Glomerular endothelial cell (primary cell): ENCODE measurements around the gene TAF6. TPM values are rescaled to one million over a fixed set of nuclear protein-coding genes. Genes with fewer than 3 reads are reported as not detected.

Experiments used
- DNase-seq: peaks from one replicate; pipeline ENCODE4 v3.0.0-alpha.2; 2011; ENCODE audit warnings: low read depth, low spot score; ENCODE audit errors: extremely low read depth
- total RNA-seq: library from RNA; depleted of rRNA; stranded (reverse); fragments of >200 nt; gene quantifications from 2 replicates; pipeline ENCODE4 v1.2.3, GENCODE V29; 2015

Gene TAF6
- total RNA-seq, 1 donor from 2014 or later: 71.4 TPM

DNA sequence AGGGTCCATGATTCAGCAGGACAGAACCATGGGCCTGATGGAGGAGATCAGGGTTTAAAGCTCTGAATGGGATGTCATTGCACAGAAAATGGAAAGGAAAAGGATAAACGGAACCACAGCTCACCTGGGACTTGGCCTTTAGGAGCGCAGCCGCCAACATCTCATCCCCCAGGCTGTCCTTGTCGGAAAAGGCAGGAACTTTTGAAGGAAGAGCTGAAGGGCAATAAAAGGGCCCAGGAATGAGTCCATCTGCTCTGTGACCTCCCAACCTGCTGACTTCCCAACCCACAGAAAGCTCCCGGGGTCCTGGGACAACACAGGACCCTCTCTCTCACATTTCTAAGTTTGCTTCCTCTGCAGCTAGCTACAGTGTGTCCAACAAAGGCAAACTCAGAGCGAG, 43.7 kb downstream of the TAF6 start:
- DNase-seq: no peak

DNA sequence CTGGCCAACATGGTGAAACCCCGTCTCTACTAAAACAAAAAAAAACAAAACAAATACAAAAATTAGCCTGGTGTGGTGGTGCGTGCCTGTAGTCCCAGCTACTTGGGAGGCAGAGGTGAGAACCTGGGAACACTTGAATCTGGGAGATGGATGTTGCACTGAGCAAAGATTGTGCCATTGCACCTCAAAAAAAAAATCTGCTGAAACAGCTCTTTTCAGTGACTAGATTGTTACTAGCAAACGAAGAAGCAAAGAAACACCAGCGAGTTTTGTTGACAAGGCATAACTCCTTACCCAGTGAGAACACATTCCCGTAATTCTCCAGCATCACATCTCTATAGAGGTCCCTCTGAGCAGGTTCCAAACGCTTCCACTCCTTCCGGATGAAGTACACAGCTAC, 44.3 kb downstream of the TAF6 start:
- DNase-seq: no peak

DNA sequence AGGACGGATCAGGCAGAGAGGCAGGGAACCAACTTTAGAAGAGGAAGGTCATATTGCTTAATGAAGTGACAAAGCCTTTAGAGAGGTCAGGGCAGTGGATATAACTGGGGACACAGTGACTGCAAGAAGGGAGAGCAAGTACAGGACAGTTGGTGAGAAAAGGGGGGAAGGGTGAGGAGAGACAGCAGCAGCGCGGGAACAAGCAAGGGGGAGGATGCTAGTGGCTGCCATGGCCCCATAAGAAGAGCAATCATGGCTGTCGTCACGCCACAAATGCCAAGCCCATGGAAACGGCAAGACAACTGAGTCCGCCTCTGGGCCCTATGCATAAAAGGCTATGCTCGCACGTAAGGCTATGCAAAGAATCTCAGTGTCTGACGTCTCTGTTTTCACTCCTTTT, 46.7 kb downstream of the TAF6 start:
- DNase-seq: no peak

GRCh38 chr7:100071018-100071723, 48.0 kb downstream of the TAF6 start:
- no peak for DNase-seq

DNA sequence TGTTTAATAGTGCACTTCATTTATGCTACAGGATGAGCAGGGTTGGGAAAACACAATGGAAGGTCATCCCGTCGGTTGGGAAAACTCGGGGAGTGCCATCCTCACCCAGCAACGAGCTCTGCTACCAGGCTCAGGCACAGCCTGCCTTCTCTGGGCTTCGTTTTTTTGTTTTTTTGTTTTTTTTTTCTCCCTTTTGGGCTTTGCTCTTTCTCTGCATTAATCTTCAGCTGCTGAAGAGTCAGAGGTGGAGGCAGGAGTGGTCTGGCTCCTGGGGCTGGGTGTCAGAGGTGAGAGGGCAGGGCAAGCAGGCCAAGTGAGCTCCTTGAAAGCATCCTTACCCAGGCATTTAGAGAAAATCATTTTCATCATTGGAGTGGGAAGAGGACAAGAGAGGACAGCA, 49.2 kb downstream of the TAF6 start:
- DNase-seq: no peak

DNA sequence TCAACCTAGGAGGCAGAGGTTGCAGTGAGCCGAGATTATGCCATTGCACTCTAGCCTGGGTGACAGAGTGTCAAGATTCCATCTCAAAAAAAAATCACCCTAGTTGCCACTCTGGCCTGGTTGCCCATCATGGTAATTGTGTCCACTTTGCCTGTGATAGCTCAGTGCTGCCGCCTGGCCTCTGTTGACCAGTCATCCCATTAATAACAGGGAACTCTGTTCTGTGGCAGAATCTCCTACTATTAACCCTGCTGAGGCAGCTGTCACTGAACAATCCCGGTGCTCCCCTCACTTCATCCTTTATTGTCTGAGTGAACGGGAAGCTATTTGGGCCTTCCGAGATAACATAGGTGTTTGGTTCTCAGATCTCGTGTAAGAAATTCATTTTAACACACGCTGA, 52.2 kb downstream of the TAF6 start:
- no peak for DNase-seq

DNA sequence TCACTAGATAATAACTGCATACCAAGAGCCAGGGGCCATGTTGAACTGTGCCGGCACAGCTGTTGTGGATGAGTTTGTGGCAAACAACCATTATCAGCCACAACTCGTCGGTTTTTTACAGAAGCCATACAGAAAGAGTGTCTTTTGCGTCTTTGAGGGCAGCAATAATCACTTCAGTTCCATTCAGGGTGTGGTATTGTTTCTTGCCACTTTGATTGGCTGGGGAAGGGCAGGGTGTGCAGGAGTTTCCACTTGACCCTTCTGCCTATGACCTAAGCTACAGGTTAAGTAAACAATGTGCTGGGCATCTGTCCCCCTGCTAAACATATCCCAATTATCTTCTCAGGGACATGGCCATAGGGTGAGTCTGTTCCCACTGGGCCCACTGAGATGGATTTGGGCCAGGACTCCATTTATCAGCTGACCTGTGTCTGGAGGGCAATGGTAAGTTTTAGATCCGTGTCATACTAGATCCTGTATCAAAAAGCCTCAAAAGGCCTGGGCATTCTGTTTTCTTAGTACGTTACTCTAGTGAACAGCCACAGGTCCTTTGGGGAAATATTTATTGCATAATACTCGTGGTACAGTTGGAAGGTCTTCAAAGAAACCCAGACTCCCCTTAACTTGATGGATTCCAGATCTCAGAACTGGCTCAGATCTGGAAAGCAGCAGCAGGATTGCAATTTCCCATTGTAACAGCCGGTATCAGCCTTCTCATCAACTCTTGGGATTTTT, 53.5 kb downstream of the TAF6 start:
- DNase-seq: no peak

DNA sequence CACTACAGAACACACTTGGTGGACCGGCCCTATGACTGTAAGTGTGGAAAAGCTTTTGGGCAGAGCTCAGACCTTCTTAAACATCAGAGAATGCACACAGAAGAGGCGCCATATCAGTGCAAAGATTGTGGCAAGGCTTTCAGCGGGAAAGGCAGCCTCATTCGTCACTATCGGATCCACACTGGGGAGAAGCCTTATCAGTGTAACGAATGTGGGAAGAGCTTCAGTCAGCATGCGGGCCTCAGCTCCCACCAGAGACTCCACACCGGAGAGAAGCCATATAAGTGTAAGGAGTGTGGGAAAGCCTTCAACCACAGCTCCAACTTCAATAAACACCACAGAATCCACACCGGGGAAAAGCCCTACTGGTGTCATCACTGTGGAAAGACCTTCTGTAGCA, 55.0 kb downstream of the TAF6 start:
- no peak for DNase-seq

GRCh38 chr7:100063376-100063775, 55.8 kb downstream of the TAF6 start:
- no peak for DNase-seq

GRCh38 chr7:100061518-100062193, 57.5 kb downstream of the TAF6 start:
- DNase-seq: no peak

GRCh38 chr7:100059251-100059739, 59.9 kb downstream of the TAF6 start:
- no peak for DNase-seq

Other genes starting within 250 kb of the TAF6 start
- gene OR2AE1, start 242.3 kb downstream of the TAF6 start, total RNA-seq: not detected in 2 replicates
- 20.3 and 26.7 TPM in 2 replicates for gene TRIM4, start 199.8 kb downstream of the TAF6 start, total RNA-seq
- 0.99 TPM in 1 of 2 replicates, not detected in the other for gene GJC3, start 189.7 kb downstream of the TAF6 start, total RNA-seq
- not detected in 2 replicates for gene AZGP1, start 143.3 kb downstream of the TAF6 start, total RNA-seq
- gene ZKSCAN1, start 103.8 kb downstream of the TAF6 start, total RNA-seq: 32.9 and 35.5 TPM in 2 replicates
- gene ZSCAN21, start 69.6 kb downstream of the TAF6 start, total RNA-seq: 7.8 and 8.8 TPM in 2 replicates
- gene ZNF3, start 37.6 kb downstream of the TAF6 start, total RNA-seq: 28.6 and 30.8 TPM in 2 replicates
- gene COPS6, start 30.4 kb downstream of the TAF6 start, total RNA-seq: 89.7 and 92.1 TPM in 2 replicates
- 31.3 and 55.0 TPM in 2 replicates for gene MCM7, start 18.0 kb downstream of the TAF6 start, total RNA-seq
- 23.2 and 26.1 TPM in 2 replicates for gene AP4M1, start 17.7 kb downstream of the TAF6 start, total RNA-seq
- gene CNPY4, start 276 bp upstream of the TAF6 start, total RNA-seq: 23.6 and 37.9 TPM in 2 replicates
- gene MBLAC1, start 7.6 kb upstream of the TAF6 start, total RNA-seq: 2.3 and 3.9 TPM in 2 replicates
- gene LAMTOR4, start 29.6 kb upstream of the TAF6 start, total RNA-seq: 137 and 193 TPM in 2 replicates
- 9.3 and 20.0 TPM in 2 replicates for gene TRAPPC14, start 39.4 kb upstream of the TAF6 start, total RNA-seq
- 1.6 and 2.3 TPM in 2 replicates for gene GAL3ST4, start 49.3 kb upstream of the TAF6 start, total RNA-seq
- gene GPC2, start 58.0 kb upstream of the TAF6 start, total RNA-seq: 3.2 and 6.8 TPM in 2 replicates
- gene STAG3, start 58.6 kb upstream of the TAF6 start, total RNA-seq: 0.15 and 1.1 TPM in 2 replicates
- 0.12 TPM in 1 of 2 replicates, not detected in the other for gene PVRIG, start 100.6 kb upstream of the TAF6 start, total RNA-seq
- not detected in 2 replicates for gene SPDYE3, start 188.3 kb upstream of the TAF6 start, total RNA-seq
- 12.0 and 36.8 TPM in 2 replicates for gene PILRB, start 238.8 kb upstream of the TAF6 start, total RNA-seq